SK-N-SH (cell line): ENCODE results near the gene THADA. TPM values are rescaled to one million over a fixed set of nuclear protein-coding genes. Genes with fewer than 3 reads are reported as not detected.
A peak's percentile ranks its signal among the peaks of the same experiment; 100 is the strongest.

Source experiments
- CTCF ChIA-PET: fragments of 300-600, 350-600 bp; formaldehyde crosslinking; extraction: SDS; loops from one replicate; lab custom pipeline; 2021; lab: Yijun Ruan, JAX
- POLR2A ChIA-PET: fragments of 350-600 bp; sonication (Branson Sonifier 250); formaldehyde crosslinking; extraction: SDS; loops from one replicate; lab custom pipeline; 2020; ENCODE audit warnings: antibody characterized with exemption, inconsistent platforms; lab: Yijun Ruan, JAX
- DNase-seq: peaks from one replicate; pipeline ENCODE4 v3.0.0; 2012
- H2AFZ ChIP-seq: fragments of 200-600 bp; sonication (generic); 2 replicates; pipeline ENCODE4 v1.8.1; 2016; ENCODE audit warnings: antibody characterized with exemption, mild to moderate bottlenecking, low read depth
- H3F3A ChIP-seq: fragments of 200-600 bp; sonication (generic); replicated peaks from 2 replicates; pipeline ENCODE3; 2016; ENCODE audit warnings: antibody characterized with exemption, mild to moderate bottlenecking; ENCODE audit not compliant: insufficient read depth
- H3K27ac ChIP-seq, 2 experiments: fragments of 200-500 bp in 1 of 2; fragments of 200-600 bp in 1 of 2; sonication (Bioruptor generic) in 1 of 2; sonication (generic), shearing (Covaris generic) in 1 of 2; 2 replicates each; pipeline versions ENCODE4 v1.5.1 to v1.6.1; 2014 to 2016; ENCODE audit warnings: low read depth in 2 of 2, inconsistent platforms in 1 of 2, low read length in 1 of 2, mild to moderate bottlenecking in 1 of 2, mixed read lengths in 1 of 2
- H3K27me3 ChIP-seq: fragments of 200-600 bp; sonication (generic), shearing (Covaris generic); 2 replicates; pipeline ENCODE4 v1.6.1; 2016; ENCODE audit warnings: mixed run types; ENCODE audit not compliant: insufficient read depth
- H3K36me3 ChIP-seq, 2 experiments: fragments of 200-500 bp in 1 of 2; fragments of 200-600 bp in 1 of 2; sonication (Bioruptor generic) in 1 of 2; sonication (generic) in 1 of 2; replicated peaks in 1 of 2; 2 replicates each; pipeline versions ENCODE3 to v1.5.1; 2014 to 2016; ENCODE audit warnings: low read length in 1 of 2, mild to moderate bottlenecking in 1 of 2; ENCODE audit not compliant: insufficient read depth in 2 of 2, control insufficient read depth in 1 of 2
- H3K4me1 ChIP-seq, 2 experiments: fragments of 200-500 bp in 1 of 2; fragments of 200-600 bp in 1 of 2; sonication (Bioruptor generic) in 1 of 2; sonication (generic), shearing (Covaris generic) in 1 of 2; 2 replicates each; pipeline versions ENCODE4 v1.5.1 to v1.6.1; 2014 to 2016; ENCODE audit warnings: low read depth in 1 of 2, low read length in 1 of 2, mixed run types in 1 of 2; ENCODE audit not compliant: insufficient read depth in 2 of 2, control insufficient read depth in 1 of 2
- H3K4me2 ChIP-seq: fragments of 200-600 bp; sonication (generic), shearing (Covaris generic); 2 replicates; pipeline ENCODE4 v1.6.1; 2017; ENCODE audit warnings: mixed run types
- H3K4me3 ChIP-seq, 2 experiments: fragments of 200-500 bp in 1 of 2; fragments of 200-600 bp in 1 of 2; sonication (Bioruptor generic) in 1 of 2; sonication (generic), shearing (Covaris generic) in 1 of 2; 2 replicates each; pipeline versions ENCODE4 v1.5.1 to v1.8.1; 2014 to 2016; ENCODE audit warnings: low read depth in 2 of 2, inconsistent platforms in 1 of 2, low read length in 1 of 2, mild to moderate bottlenecking in 1 of 2, mixed read lengths in 1 of 2, moderate library complexity in 1 of 2
- H3K79me2 ChIP-seq: fragments of 200-600 bp; sonication (generic); 2 replicates; pipeline ENCODE4 v1.8.1; 2017; ENCODE audit warnings: mild to moderate bottlenecking; ENCODE audit not compliant: insufficient read depth
- H3K9ac ChIP-seq: fragments of 200-600 bp; sonication (generic); 2 replicates; pipeline ENCODE4 v1.6.1; 2017; ENCODE audit warnings: mixed run types
- H3K9me2 ChIP-seq: fragments of 200-600 bp; sonication (generic); 2 replicates; pipeline ENCODE4 v1.6.1; 2017; ENCODE audit warnings: mixed run types
- H3K9me3 ChIP-seq: fragments of 200-600 bp; sonication (generic); 2 replicates; pipeline ENCODE4 v1.6.1; 2017; ENCODE audit warnings: mixed run types, mild to moderate bottlenecking, moderate library complexity
- H4K20me1 ChIP-seq: fragments of 200-600 bp; sonication (generic); 2 replicates; pipeline ENCODE4 v1.6.1; 2017; ENCODE audit warnings: mild to moderate bottlenecking, mixed run types; ENCODE audit not compliant: insufficient read depth
- EP300 ChIP-seq, 2 experiments: IDR thresholded peaks; 2 replicates each; pipeline versions ENCODE4 v1.4.0 to v1.6.1; 2012; ENCODE audit warnings: borderline replicate concordance in 1 of 2, low read depth in 1 of 2, low read length in 1 of 2
- FOXJ3 ChIP-seq: sonication (generic); formaldehyde crosslinking; IDR thresholded peaks from 2 replicates; pipeline ENCODE4 v1.5.1; 2020; ENCODE audit warnings: mild to moderate bottlenecking, missing genetic modification reagents
- GATA2 ChIP-seq: sonication (generic); formaldehyde crosslinking; IDR thresholded peaks from 2 replicates; pipeline ENCODE4 v1.5.0; 2020; ENCODE audit warnings: mild to moderate bottlenecking, missing genetic modification reagents
- JUND ChIP-seq: IDR thresholded peaks from 2 replicates; pipeline ENCODE4 v1.4.0; 2012
- MXI1 ChIP-seq: IDR thresholded peaks from 2 replicates; pipeline ENCODE4 v1.6.1; 2012; ENCODE audit warnings: mild to moderate bottlenecking, low read depth, low read length, improper control_type of control experiment
- NFIC ChIP-seq: IDR thresholded peaks from 2 replicates; pipeline ENCODE4 v1.4.0; 2012; ENCODE audit warnings: borderline replicate concordance
- NRF1 ChIP-seq: IDR thresholded peaks from 2 replicates; pipeline ENCODE4 v1.6.1; 2012; ENCODE audit warnings: low read depth, mild to moderate bottlenecking, low read length
- POLR2AphosphoS5 ChIP-seq: IDR thresholded peaks from 2 replicates; pipeline ENCODE4 v1.6.1; 2012; ENCODE audit warnings: low read depth, low read length
- RCOR1 ChIP-seq: fragments of 150-350 bp; IDR thresholded peaks from 2 replicates; pipeline ENCODE4 v1.6.1; 2017; ENCODE audit warnings: antibody characterized with exemption, low read length
- RFX5 ChIP-seq: IDR thresholded peaks from 2 replicates; pipeline ENCODE4 v1.6.1; 2012; ENCODE audit warnings: mild to moderate bottlenecking, improper control_type of control experiment, low read length
- SIN3A ChIP-seq: IDR thresholded peaks from 2 replicates; pipeline ENCODE4 v1.6.1; 2012; ENCODE audit warnings: low read depth, mild to moderate bottlenecking, low read length, moderate library complexity, borderline replicate concordance
- SMC3 ChIP-seq: IDR thresholded peaks from 2 replicates; pipeline ENCODE4 v1.6.1; 2012; ENCODE audit warnings: low read depth, low read length, improper control_type of control experiment
- TAF1 ChIP-seq: IDR thresholded peaks from 2 replicates; pipeline ENCODE4 v1.6.1; 2012; ENCODE audit warnings: low read depth, mild to moderate bottlenecking, low read length, moderate library complexity, borderline replicate concordance
- TCF12 ChIP-seq: IDR thresholded peaks from 2 replicates; pipeline ENCODE4 v1.4.0; 2012
- TEAD4 ChIP-seq: IDR thresholded peaks from 2 replicates; pipeline ENCODE4 v1.4.0; 2012; ENCODE audit warnings: mild to moderate bottlenecking, borderline replicate concordance; ENCODE audit not compliant: insufficient read depth
- YY1 ChIP-seq: IDR thresholded peaks from 2 replicates; pipeline ENCODE4 v1.4.0; 2012; ENCODE audit warnings: low read depth, mild to moderate bottlenecking
- WGBS: methylation state at CpG from one replicate; pipeline ENCODE4 v1.1.6; 2017; ENCODE audit warnings: low lambda C conversion rate; 5-methylcytosine and 5-hydroxymethylcytosine counted together
- polyA plus RNA-seq, 3 experiments: library from polyadenylated mRNA; depleted of rRNA; stranded (reverse); fragments of >200 nt; gene quantifications; 2 replicates each; pipeline ENCODE4 v1.2.3, GENCODE V29; 2012
- TF ChIP-seq, protein P1 (sequence below): IDR thresholded peaks from 2 replicates; pipeline ENCODE4 v1.4.0; 2012; ENCODE audit warnings: low read depth, borderline replicate concordance
- TF ChIP-seq, protein P2 (sequence below): fragments of 150-350 bp; IDR thresholded peaks from 2 replicates; pipeline ENCODE4 v1.6.1; 2016; ENCODE audit warnings: mild to moderate bottlenecking, low read depth, low read length

The THADA gene
- polyA plus RNA-seq, 1 of the 3 experiments (the other 2 are of a cell fraction), result 25.6 TPM

DNA sequence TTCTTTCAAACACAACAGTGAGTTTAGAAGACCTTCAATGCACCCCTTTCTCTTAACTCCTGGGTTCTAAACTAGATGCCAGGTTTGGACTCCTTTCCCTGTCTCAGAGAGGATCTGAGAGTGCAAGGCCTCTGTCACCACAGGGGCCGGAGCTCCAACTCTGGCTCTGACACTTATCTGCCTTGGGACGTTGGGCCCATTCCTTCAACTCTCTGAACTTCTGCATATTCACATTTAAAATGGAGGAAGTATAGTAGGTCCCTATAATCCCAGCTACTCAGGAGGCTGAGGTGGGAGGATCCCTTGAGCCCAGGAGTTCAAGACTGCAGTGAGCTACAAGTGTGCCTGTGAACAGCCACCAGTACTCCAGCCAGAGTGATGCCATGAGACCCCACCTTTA is 325.4 kb downstream of the THADA start:
- TF ChIP-seq POLR2AphosphoS5 (no peak), YY1 (no peak), NFIC (no peak), JUND (no peak), FOXJ3 (CRISPR knock-in tag) (no peak), RFX5 (no peak), TEAD4 (no peak), TAF1 (no peak), GATA2 (no peak), SIN3A (no peak), MXI1 (no peak), TCF12 (no peak), SMC3 (no peak), NRF1 (no peak), EP300 (IDR thresholded peaks at IDR 0.05; ENCODE audit: borderline replicate concordance in 1 of 2, low read depth in 1 of 2, low read length in 1 of 2) (no peak), RCOR1 (no peak)
- TF ChIP-seq, protein P1, sequence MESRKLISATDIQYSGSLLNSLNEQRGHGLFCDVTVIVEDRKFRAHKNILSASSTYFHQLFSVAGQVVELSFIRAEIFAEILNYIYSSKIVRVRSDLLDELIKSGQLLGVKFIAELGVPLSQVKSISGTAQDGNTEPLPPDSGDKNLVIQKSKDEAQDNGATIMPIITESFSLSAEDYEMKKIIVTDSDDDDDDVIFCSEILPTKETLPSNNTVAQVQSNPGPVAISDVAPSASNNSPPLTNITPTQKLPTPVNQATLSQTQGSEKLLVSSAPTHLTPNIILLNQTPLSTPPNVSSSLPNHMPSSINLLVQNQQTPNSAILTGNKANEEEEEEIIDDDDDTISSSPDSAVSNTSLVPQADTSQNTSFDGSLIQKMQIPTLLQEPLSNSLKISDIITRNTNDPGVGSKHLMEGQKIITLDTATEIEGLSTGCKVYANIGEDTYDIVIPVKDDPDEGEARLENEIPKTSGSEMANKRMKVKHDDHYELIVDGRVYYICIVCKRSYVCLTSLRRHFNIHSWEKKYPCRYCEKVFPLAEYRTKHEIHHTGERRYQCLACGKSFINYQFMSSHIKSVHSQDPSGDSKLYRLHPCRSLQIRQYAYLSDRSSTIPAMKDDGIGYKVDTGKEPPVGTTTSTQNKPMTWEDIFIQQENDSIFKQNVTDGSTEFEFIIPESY, result no peak
- TF ChIP-seq, protein P2, sequence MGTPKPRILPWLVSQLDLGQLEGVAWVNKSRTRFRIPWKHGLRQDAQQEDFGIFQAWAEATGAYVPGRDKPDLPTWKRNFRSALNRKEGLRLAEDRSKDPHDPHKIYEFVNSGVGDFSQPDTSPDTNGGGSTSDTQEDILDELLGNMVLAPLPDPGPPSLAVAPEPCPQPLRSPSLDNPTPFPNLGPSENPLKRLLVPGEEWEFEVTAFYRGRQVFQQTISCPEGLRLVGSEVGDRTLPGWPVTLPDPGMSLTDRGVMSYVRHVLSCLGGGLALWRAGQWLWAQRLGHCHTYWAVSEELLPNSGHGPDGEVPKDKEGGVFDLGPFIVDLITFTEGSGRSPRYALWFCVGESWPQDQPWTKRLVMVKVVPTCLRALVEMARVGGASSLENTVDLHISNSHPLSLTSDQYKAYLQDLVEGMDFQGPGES, result no peak
- peaks cover 17% of the 10 kb centered on the region for H3F3A ChIP-seq

More for the DNA sequence above, 325.4 kb downstream of the THADA start:
- no peaks in the 10 kb centered on the region for H3K9me3 ChIP-seq
- no peaks in the 10 kb centered on the region for H3K36me3 ChIP-seq
- H3K79me2 ChIP-seq, result no peaks in the 10 kb centered on the region
- no peak overlapping the region for H3K4me2 ChIP-seq
- no peak for DNase-seq
- 97% methylated on average over 2 of the region's 2 CpGs for WGBS
- POLR2A ChIA-PET, result interaction anchor here (0.6 kb wide), 1 partner anchor 53 kb away, joined by 3 read pairs; no protein-coding TSS in a partner anchor
- H4K20me1 ChIP-seq, result no peaks in the 10 kb centered on the region
- H3K4me3 ChIP-seq, result no peak overlapping the region
- no peak overlapping the region for H2AFZ ChIP-seq
- peaks cover 37 to 73% of the 10 kb centered on the region in 2 experiments for H3K4me1 ChIP-seq
- H3K27me3 ChIP-seq, result no peaks in the 10 kb centered on the region
- CTCF ChIA-PET, result interaction anchor here (0.7 to 7.4 kb wide), 4 partner anchors 14 to 214 kb away, joined by 3 to 61 read pairs (median 6); partner anchors contain the start of gene ZFP36L2
- no peaks in the 10 kb centered on the region for H3K9me2 ChIP-seq
- no peak overlapping the region for H3K9ac ChIP-seq
- peak overlapping the region in 1 of 2 experiments; percentile 99; a peak in 2 of 4 replicates for H3K27ac ChIP-seq
